HFF-Myc (cell line): ENCODE data around the gene SCN5A.

ENCODE experiments used
- DNase-seq: peaks from one replicate; pipeline ENCODE4 v3.0.0-alpha.2; 2011; ENCODE audit warnings: low read depth; ENCODE audit errors: extremely low read depth
- H3K4me3 ChIP-seq: replicated peaks from 2 replicates; pipeline ENCODE4 v1.5.1; 2011; ENCODE audit warnings: low read depth, mild to moderate bottlenecking, control low read depth, low read length
- CTCF ChIP-seq: IDR thresholded peaks from 2 replicates; pipeline ENCODE4 v1.5.1; 2012; ENCODE audit warnings: mild to moderate bottlenecking, low read depth, low read length, control low read depth; ENCODE audit errors: missing control alignments

The SCN5A gene

DNA sequence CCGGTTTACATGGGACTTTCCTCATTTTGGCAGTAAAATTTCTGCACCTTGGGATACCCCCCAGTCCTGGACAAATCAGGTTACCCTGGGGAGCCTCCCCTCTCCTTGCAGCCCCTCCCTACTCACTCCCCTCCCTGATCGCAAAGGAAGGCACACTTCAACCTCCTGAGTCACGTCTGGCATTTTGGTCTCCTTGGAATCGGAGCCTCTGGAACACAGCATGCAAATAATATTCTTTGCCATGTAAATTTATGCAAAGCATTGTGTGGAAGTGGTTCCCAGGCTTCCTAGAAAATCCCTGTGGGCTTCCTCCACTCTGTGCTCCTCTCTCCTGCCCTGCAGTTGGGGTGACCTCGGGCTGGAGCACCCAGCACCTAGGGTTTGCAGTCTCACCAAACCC is 11.6 kb downstream of the SCN5A start:
- H3K4me3 ChIP-seq, result no peak overlapping the region
- DNase-seq, result no peak
- TF ChIP-seq CTCF, result no peak

GRCh38 chr3:38636881-38637280 is 12.6 kb downstream of the SCN5A start:
- DNase-seq, result no peak
- no peak overlapping the region for H3K4me3 ChIP-seq
- TF ChIP-seq CTCF, result no peak

GRCh38 chr3:38636464-38636863 is 13.0 kb downstream of the SCN5A start:
- H3K4me3 ChIP-seq, result no peak overlapping the region
- no peak for DNase-seq
- no peak for TF ChIP-seq CTCF

GRCh38 chr3:38634111-38634510 is 15.4 kb downstream of the SCN5A start:
- DNase-seq, result peak; percentile 25
- TF ChIP-seq CTCF, result no peak

GRCh38 chr3:38632989-38633388 is 16.5 kb downstream of the SCN5A start:
- TF ChIP-seq CTCF, result no peak
- no peak for DNase-seq
- H3K4me3 ChIP-seq, result no peak overlapping the region

More at GRCh38 chr3:38634111-38634510, 15.4 kb downstream of the SCN5A start:
- H3K4me3 ChIP-seq, result no peak overlapping the region

- no peak for DNase-seq
- TF ChIP-seq CTCF, result no peak
- H3K4me3 ChIP-seq, result no peak overlapping the region
These were observed 18.9 kb downstream of the SCN5A start for GRCh38 chr3:38630606-38631005.

- DNase-seq, result no peak
- TF ChIP-seq CTCF, result no peak
- no peak overlapping the region for H3K4me3 ChIP-seq
These were observed 19.4 kb downstream of the SCN5A start for GRCh38 chr3:38630070-38630469.
